ENCODE results near the gene KCTD19. TPM values are rescaled to one million over a fixed set of nuclear protein-coding genes. Genes with fewer than 3 reads are reported as not detected.

KCTD19 gene
- total and polyA plus RNA-seq, 10 donors, result 0.16 to 0.73 (median 0.41) TPM; not detected in 2

DNA sequence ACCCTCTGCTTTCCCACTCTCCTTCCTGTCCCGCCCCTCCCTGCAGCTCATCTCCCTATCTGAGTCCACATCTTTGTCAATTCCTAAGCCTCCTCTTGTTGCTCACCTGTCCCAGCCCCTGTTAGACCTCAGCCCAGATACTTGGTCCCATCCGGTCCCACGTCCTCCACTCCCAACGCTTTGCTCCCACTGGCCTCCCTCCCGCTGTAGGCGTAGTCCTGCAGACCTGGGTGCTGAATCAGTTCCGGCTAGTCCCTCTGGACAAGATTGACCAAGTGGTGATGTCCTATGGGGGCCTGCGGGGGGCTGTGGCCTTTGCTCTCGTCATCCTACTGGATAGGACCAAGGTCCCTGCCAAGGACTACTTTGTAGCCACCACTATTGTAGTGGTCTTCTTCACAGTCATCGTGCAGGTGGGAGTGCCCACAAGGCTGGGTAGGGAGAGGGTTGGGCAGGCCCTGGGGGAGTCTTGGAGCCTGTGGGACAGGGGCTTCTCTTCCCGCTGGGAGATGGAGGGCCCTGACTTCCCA is 69.8 kb downstream of the KCTD19 start:
- H3K27me3 ChIP-seq (replicated peaks in 1 of 7), result peaks cover 0 to 4% (median 0%) of the 10 kb centered on the region in 7 donors
- H3K36me3 ChIP-seq, result peaks cover 0 to 11% (median 0%) of the 10 kb centered on the region in 6 donors
- peak; percentile 68 for DNase-seq
- H3K27ac ChIP-seq, result peak overlapping the region in 6 of 8 donors; percentile 44 to 88 (median 78)
- intact Hi-C loops (cut with DNase I; ENCODE audit: low total_unique reads), result no loop called here
- H3K9me3 ChIP-seq, result no peaks in the 10 kb centered on the region
- 75 to 88% (median 80%) methylated on average over 11 of the region's 11 CpGs for WGBS, 5 donors
- TF ChIP-seq, protein P1, sequence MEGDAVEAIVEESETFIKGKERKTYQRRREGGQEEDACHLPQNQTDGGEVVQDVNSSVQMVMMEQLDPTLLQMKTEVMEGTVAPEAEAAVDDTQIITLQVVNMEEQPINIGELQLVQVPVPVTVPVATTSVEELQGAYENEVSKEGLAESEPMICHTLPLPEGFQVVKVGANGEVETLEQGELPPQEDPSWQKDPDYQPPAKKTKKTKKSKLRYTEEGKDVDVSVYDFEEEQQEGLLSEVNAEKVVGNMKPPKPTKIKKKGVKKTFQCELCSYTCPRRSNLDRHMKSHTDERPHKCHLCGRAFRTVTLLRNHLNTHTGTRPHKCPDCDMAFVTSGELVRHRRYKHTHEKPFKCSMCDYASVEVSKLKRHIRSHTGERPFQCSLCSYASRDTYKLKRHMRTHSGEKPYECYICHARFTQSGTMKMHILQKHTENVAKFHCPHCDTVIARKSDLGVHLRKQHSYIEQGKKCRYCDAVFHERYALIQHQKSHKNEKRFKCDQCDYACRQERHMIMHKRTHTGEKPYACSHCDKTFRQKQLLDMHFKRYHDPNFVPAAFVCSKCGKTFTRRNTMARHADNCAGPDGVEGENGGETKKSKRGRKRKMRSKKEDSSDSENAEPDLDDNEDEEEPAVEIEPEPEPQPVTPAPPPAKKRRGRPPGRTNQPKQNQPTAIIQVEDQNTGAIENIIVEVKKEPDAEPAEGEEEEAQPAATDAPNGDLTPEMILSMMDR (IDR thresholded peaks at IDR 0.05 in 8 of 11, conservative IDR thresholded peaks at IDR 0.05 in 3 of 11), result no peak
- TF ChIP-seq POLR2A (IDR thresholded peaks at IDR 0.05) (no peak), POLR2AphosphoS5 (IDR thresholded peaks at IDR 0.05) (peak in 1 of 3 donors; percentile 43)
- peaks cover 0 to 45% (median 21%) of the 10 kb centered on the region in 6 donors for H3K4me1 ChIP-seq
- H3K4me3 ChIP-seq, result no peak overlapping the region

DNA sequence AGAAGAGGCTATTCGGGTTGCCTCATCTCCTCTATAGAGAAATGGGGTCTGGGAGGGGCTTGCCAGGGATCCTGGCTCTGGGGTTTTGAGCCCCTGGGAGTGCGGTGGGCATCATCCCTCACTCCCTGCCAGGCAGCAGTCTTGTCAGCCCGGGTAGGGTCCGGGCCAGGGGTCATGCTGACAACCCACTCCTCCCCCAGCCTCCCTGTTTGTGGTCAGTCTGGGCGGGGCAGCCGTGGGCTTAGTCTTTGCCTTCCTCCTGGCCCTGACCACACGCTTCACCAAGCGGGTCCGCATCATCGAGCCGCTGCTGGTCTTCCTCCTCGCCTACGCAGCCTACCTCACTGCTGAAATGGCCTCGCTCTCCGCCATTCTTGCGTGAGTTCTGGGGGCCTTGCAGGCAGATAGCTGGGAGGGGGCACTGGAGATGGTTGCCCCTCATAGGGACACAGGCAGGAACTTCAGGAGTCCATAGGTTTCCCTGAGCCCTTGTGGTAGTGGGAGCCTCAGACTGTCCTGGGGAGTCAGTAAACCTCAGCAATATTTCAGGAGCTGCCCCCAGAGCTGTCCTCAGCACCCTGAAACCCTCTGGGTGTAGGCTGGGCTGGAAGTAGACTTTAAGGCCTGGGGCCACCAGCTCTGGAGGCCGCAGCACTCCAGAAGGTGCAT is 70.9 kb downstream of the KCTD19 start:
- Histone ChIP-seq H3K27me3 (replicated peaks in 1 of 7) (peaks cover 0 to 6% (median 0%) of the 10 kb centered on the region in 7 donors), H3K4me3 (no peak overlapping the region), H3K9me3 (no peaks in the 10 kb centered on the region), H3K4me1 (peaks cover 0 to 50% (median 20%) of the 10 kb centered on the region in 6 donors), H3K27ac (peak overlapping the region in 6 of 8 donors; percentile 44 to 88 (median 78)), H3K36me3 (peaks cover 0 to 11% (median 0%) of the 10 kb centered on the region in 6 donors)
- TF ChIP-seq POLR2A (IDR thresholded peaks at IDR 0.05) (no peak), POLR2AphosphoS5 (IDR thresholded peaks at IDR 0.05) (no peak)
- TF ChIP-seq, protein P1 (IDR thresholded peaks at IDR 0.05 in 8 of 11, conservative IDR thresholded peaks at IDR 0.05 in 3 of 11), result no peak
- DNase-seq, result peak; percentile 53
- intact Hi-C loops (cut with DNase I; ENCODE audit: low total_unique reads), result no loop called here
- 86 to 94% (median 90%) methylated on average over 13 to 17 of the region's 17 CpGs for WGBS, 5 donors

DNA sequence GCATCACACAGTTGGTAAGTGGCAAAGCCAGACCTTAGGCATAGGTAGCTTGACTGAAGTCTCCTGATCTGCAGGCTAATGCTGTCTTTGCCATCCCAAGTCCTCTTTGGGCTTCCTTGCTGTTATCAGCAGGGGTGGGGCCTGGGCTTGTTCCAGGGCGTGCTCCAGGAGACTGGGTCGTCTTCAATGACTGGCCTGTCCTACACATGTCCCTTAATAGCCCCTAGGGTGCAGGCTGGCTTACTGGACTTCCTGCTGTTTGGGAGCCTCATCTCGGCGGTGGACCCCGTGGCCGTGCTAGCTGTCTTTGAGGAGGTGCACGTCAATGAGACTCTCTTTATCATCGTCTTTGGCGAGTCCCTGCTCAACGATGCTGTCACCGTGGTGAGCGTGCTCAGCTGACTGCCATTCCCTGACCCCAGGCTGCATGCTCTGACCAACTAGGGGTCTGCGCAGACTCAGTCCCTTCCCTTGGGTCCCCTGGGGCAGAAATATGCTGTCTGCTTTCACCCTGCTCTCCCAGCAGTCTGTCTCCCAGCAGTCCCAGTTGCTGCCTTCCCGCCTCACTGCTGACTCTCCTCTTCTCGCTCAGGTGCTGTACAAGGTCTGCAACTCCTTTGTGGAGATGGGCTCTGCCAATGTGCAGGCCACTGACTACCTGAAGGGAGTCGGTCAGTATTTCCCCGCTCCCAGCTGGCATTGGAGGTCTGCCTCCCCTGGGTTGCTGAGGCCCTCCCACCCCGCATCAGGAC is 71.6 kb downstream of the KCTD19 start:
- TF ChIP-seq POLR2AphosphoS5 (IDR thresholded peaks at IDR 0.05), result no peak
- TF ChIP-seq, protein P1 (IDR thresholded peaks at IDR 0.05 in 8 of 11, conservative IDR thresholded peaks at IDR 0.05 in 3 of 11), result no peak
- TF ChIP-seq POLR2A (IDR thresholded peaks at IDR 0.05), result no peak
- H3K36me3 ChIP-seq, result peaks cover 0 to 11% (median 0%) of the 10 kb centered on the region in 6 donors

More for the DNA sequence above, 71.6 kb downstream of the KCTD19 start:
- intact Hi-C loops (cut with DNase I; ENCODE audit: low total_unique reads), result no loop called here
- no peaks in the 10 kb centered on the region for H3K9me3 ChIP-seq
- no peak overlapping the region for H3K4me3 ChIP-seq
- peak; percentile 55 for DNase-seq
- H3K27ac ChIP-seq, result peak overlapping the region in 3 of 8 donors; percentile 12 to 80 (median 79)
- 85 to 95% (median 88%) methylated on average over 14 to 18 of the region's 18 CpGs for WGBS, 5 donors
- peaks cover 0 to 13% (median 0%) of the 10 kb centered on the region in 7 donors for H3K27me3 ChIP-seq (replicated peaks in 1 of 7)
- H3K4me1 ChIP-seq, result peaks cover 0 to 57% (median 18%) of the 10 kb centered on the region in 6 donors
